ENCODE results near the gene INPP5D. TPM values are rescaled to one million over a fixed set of nuclear protein-coding genes. Genes with fewer than 3 reads are reported as not detected.

Gene INPP5D
- total RNA-seq, 1 experiment from 2014 or later, result 2.0 TPM

DNA sequence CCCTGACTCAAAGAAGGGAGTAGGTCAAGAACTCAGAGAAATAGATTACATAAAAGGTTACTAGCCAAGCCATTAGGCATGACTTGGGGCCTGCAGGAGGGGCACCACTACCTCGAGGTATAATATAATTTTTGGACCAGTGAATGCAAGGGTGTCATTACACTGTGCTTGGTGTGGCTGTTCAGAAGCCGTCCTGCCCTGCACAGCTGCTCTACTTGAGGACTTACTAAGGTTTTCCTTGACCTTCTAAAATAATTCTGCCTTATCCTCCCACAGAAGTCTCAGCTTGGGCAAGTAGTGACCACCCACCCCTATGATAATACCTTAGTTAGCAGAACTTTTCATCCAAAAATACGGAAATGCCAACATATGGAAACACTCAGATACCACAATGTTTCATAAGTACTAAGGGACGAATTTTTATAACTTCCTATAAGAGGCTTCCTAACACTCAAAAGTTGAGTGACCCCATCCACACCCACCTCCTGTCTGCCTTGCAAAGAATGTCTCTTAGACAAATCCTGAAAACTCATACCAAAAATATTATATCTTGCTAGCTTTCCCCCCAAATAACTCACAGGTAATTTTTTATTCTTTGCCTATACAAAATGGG lies 173.6 kb downstream of the INPP5D start:
- DNase-seq (ENCODE audit: low read depth), result no peak

DNA sequence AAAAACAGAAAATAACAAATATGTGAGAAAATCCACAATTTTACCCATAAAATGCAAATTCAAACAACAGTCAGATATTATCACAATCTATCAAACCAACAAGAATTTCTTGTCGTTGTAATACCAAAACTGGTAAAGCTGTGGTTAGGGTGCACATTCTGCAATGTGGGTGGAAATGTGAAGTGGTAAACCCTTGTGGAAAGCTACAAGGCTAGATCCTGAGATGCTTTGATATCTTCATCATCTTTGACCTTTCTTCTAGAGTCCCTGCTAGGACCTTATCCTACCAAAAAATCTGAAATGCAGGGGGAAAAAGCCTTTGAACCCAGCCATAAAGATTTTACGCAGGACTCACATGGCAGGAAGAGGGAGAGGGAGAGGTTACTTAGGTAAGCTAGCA lies 174.1 kb downstream of the INPP5D start:
- DNase-seq (ENCODE audit: low read depth), result no peak

GRCh38 chr2:233234996-233235395 lies 174.9 kb downstream of the INPP5D start:
- DNase-seq (ENCODE audit: low read depth), result no peak

- DNase-seq (ENCODE audit: low read depth), result no peak
These were observed 175.8 kb downstream of the INPP5D start for GRCh38 chr2:233235977-233236376.

- DNase-seq (ENCODE audit: low read depth), result no peak
These were observed 176.9 kb downstream of the INPP5D start for GRCh38 chr2:233236820-233237589.

DNA sequence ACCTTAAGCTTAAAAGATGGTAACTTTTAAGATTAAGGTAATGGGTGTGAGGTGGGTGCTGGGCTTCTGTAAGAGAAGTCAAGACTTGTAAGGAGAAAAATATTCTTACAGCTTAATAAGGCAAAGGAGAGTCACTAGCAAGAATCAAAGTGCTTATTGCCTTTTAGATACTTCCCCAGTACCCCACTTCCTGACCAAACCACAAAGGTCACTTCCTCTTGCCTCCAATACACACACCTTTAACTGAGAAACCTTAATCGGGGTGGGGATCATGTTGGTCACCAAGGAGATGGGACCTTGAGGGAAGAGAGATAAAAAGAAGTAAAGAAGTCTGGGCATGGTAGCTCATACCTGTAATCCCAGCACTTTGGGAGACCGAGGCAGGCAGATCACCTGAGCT lies 180.8 kb downstream of the INPP5D start:
- peak; percentile 91 for DNase-seq (ENCODE audit: low read depth)

GRCh38 chr2:233241803-233242202 lies 181.7 kb downstream of the INPP5D start:
- DNase-seq (ENCODE audit: low read depth), result no peak

DNA sequence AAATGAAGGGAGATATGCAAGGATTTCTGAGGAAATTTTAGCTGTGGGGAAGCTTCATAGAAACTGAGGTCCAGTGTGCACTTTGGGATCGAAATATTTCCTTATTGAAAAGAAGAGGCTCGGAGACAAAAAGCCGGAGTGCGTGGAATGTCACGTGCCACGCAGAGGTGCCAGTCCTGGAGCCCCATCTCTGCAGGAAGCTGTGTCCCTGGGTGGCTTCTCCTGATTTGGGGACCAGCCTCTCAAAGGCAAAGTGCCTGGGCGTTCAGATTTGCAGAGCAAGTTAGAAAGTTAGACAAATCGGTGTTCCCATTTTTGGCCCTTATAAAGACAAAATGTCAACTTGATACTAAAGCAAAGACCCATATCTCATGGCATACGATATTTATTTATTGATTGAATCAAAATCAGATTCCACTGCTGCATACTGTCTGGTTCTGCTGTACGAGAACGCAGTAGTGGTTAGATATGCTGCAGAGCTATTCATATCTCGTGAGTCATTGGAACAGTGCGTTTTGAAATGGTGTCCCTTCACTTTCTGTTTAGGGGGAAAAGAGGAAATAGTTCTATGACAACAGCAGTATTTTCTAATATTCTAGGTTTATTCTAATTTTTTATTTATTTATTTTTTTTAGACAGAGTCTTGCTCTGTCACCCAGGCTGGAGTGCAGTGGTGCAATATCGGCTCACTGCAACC lies 182.2 kb downstream of the INPP5D start:
- no peak for DNase-seq (ENCODE audit: low read depth)

DNA sequence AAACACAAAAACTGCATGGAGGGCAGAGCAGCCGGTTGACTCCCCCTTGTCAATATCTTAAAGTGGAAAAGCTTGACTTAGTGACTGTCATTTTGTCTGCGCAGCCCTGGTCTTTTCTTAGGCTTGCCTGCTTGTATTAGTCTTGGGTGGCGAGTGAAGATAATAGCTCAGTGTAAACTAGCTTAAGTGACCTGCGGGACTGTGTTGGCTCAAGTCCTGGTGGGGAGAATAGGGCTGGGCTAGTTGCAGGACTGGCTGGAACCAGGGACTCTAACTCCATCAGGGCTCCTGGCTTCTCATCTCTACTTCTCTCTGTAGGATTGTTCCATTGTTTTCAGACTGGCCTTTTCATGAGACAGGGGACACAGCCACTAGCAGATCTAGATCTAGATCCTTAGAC lies 183.2 kb downstream of the INPP5D start:
- no peak for DNase-seq (ENCODE audit: low read depth)

- DNase-seq (ENCODE audit: low read depth), result peak; percentile 86
These were observed 184.7 kb downstream of the INPP5D start for GRCh38 chr2:233244818-233245217.

DNA sequence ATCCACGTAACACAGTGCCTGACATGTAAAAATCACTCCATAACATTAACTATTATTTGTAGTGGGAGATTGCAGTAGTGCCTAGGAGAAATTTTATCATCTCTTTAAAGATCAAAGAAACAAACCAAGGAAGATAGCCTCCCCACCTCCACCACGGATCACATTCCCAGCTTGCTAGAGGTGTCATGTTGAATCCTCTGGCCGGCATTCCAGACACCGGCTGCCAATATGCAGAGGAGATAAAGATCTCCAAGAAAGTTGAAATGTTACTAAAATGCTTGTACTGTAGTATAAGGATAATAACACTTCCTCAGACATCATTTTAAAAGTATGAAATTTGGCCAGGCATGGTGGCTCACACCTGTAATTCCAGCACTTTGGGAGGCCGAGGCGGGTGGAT lies 185.3 kb downstream of the INPP5D start:
- DNase-seq (ENCODE audit: low read depth), result no peak

DNA sequence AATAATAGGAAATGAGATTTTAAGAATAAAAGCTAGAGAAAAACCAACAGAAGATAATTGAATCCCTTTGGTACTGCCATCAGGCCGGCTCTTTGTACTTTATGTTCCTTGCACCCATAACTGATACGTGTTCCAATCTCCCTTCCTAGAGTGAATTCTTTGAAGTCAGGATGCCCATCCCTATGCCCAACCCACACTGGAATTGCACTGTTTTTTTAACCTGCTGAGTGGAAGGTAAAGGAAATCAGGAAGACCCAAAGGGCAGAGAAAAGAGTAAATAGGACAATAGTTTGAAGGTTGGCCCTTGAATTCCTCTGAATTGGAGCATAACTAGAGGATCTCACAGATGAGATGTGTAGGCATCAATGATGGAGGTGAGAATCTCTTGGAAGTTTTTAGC lies 187.0 kb downstream of the INPP5D start:
- no peak for DNase-seq (ENCODE audit: low read depth)

GRCh38 chr2:233247744-233248143 lies 187.6 kb downstream of the INPP5D start:
- DNase-seq (ENCODE audit: low read depth), result peak; percentile 97

DNA sequence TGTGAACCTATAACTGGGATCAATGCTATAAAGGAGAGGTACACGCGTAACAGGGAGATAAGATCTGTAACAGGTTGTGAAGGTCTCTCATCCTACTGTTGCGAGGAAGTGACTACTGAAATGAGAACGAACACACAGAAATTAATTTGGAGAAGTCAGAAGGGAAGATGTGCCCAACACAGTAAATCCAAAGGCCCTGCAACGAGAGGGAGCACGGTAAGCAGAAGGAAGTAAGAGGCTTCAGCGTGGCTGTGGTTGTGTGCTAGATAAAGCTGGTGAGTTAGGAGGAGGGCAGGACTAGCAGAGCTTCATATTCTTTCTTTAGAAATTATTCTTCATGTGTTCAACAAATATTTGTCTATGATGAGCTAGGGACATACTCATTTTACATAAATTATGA lies 188.9 kb downstream of the INPP5D start:
- no peak for DNase-seq (ENCODE audit: low read depth)

DNA sequence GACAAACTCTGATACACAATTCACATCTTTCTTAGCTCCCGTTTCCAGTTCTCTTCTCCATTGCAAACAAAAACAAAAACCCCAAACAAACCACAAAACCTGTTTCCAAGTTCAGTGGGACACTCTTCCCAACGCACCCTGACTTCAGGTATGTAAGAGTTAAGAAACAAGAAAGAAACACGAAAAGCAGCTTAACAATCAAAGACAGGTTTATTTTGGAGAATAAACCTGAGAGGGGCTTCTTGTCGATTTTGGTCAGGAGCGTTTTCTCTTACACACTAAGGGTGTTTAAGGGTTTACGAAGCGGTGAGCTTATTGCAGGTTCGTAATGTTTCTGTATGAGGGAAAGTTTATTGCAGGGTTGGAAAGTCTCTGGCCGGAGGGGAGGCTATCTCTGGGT lies 190.4 kb downstream of the INPP5D start:
- DNase-seq (ENCODE audit: low read depth), result no peak

GRCh38 chr2:233250985-233251305 lies 190.8 kb downstream of the INPP5D start:
- DNase-seq (ENCODE audit: low read depth), result no peak

- DNase-seq (ENCODE audit: low read depth), result peak; percentile 96
These were observed 191.4 kb downstream of the INPP5D start, which contains the start of gene ATG16L1 for GRCh38 chr2:233251306-233252116. ATG16L1 (plus strand) TSS chr2:233251673; CDS start chr2:233251828, 155 bp downstream.

DNA sequence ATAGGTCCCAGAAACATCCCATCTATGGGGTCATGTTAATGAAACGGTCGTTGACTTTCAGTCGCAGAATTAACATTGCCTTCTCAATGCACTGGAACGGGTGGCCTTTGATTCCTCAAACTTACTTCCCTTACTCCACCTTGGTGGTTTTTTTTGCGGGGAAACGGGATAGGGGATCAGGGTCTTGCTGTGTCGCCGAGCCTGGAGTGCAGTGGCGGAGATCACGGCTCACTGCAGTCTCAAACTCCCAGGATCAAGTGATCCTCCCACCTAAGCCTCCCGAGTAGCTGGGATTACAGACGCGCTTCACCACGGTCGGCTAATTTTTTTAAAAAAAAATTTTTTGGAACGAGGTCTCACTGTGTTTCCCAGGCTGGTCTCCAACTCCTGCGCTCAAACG lies 192.1 kb downstream of the INPP5D start:
- no peak for DNase-seq (ENCODE audit: low read depth)

- no peak for DNase-seq (ENCODE audit: low read depth)
These were observed 195.0 kb downstream of the INPP5D start for GRCh38 chr2:233255151-233255550.

DNA sequence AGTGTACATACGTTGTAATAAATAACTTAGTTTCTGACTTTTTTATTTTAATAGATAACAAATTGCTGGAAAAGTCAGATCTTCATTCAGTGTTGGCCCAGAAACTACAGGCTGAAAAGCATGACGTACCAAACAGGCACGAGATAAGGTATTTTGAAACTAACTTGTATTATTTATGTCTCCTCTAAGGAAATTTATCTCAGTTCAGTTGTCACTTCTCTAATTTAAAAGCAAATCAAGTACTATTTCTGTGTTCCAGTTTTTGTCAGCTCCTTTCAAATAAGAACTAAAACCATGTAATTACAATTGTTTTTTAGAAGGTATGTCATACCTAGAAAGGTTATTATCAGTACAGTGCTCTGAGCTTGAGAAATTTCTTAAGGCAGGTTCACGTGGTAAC lies 195.9 kb downstream of the INPP5D start:
- no peak for DNase-seq (ENCODE audit: low read depth)
